DOHH2 (cell line): ENCODE results near the gene CCK.
"Not testable (repeated sequence)": the region's sequence is repeated elsewhere in the genome, so short reads cannot be mapped to it uniquely, and the experiment has no call there.

ENCODE experiments used
- H3F3A ChIP-seq: fragments of 200-600 bp; sonication (generic), shearing (Covaris generic); 2 replicates; pipeline ENCODE4 v1.6.0; 2016; ENCODE audit warnings: antibody characterized with exemption, mild to moderate bottlenecking; ENCODE audit not compliant: control insufficient read depth, insufficient read depth
- H3K27ac ChIP-seq: fragments of 200-600 bp; sonication (generic); 2 replicates; pipeline ENCODE4 v1.5.1; 2014; ENCODE audit warnings: low read depth, mild to moderate bottlenecking, low read length, moderate library complexity
- H3K27me3 ChIP-seq: fragments of 200-600 bp; sonication (generic); 2 replicates; pipeline ENCODE4 v1.6.1; 2014; ENCODE audit warnings: mild to moderate bottlenecking, low read length, mixed read lengths; ENCODE audit not compliant: control insufficient read depth
- H3K36me3 ChIP-seq: fragments of 200-600 bp; sonication (generic); 2 replicates; pipeline ENCODE4 v1.6.1; 2014; ENCODE audit warnings: mild to moderate bottlenecking, low read length, moderate library complexity, mixed read lengths; ENCODE audit not compliant: control insufficient read depth
- H3K4me1 ChIP-seq: fragments of 200-600 bp; sonication (generic); 2 replicates; pipeline ENCODE4 v1.6.1; 2014; ENCODE audit warnings: mild to moderate bottlenecking, low read length, mixed read lengths; ENCODE audit not compliant: control insufficient read depth
- H3K4me2 ChIP-seq: fragments of 200-600 bp; sonication (generic); 2 replicates; pipeline ENCODE4 v1.6.0; 2014; ENCODE audit warnings: mild to moderate bottlenecking, low read length, moderate library complexity
- H3K4me3 ChIP-seq: fragments of 200-600 bp; sonication (generic); 2 replicates; pipeline ENCODE4 v1.5.1; 2014; ENCODE audit warnings: mild to moderate bottlenecking, low read length, mixed read lengths
- H3K79me2 ChIP-seq: fragments of 200-600 bp; sonication (generic); 2 replicates; pipeline ENCODE4 v1.6.1; 2014; ENCODE audit warnings: mild to moderate bottlenecking, low read length, mixed read lengths; ENCODE audit not compliant: control insufficient read depth
- H3K9me2 ChIP-seq: fragments of 200-600 bp; sonication (generic); replicated peaks from 2 replicates; pipeline ENCODE4 v1.6.1; 2014; ENCODE audit warnings: mild to moderate bottlenecking, low read length, mixed read lengths; ENCODE audit not compliant: control insufficient read depth
- H3K9me3 ChIP-seq: fragments of 200-600 bp; sonication (generic); 2 replicates; pipeline ENCODE4 v1.6.1; 2014; ENCODE audit warnings: antibody characterized with exemption, low read length, mixed read lengths; ENCODE audit not compliant: control insufficient read depth, insufficient read depth
- H4K20me1 ChIP-seq: fragments of 200-600 bp; sonication (generic); 2 replicates; pipeline ENCODE4 v1.6.0; 2014; ENCODE audit warnings: low read depth, mild to moderate bottlenecking, antibody characterized with exemption, low read length, moderate library complexity; ENCODE audit not compliant: control insufficient read depth, insufficient read depth
- CTCF ChIP-seq: fragments of 200-600 bp; sonication (generic); IDR thresholded peaks from one replicate; pipeline ENCODE4 v1.5.1; 2014; ENCODE audit warnings: antibody characterized with exemption, mild to moderate bottlenecking, low read depth, low read length; ENCODE audit not compliant: poor library complexity, severe bottlenecking
- EZH2phosphoT487 ChIP-seq: fragments of 200-600 bp; sonication (generic); IDR thresholded peaks from 2 replicates; pipeline ENCODE4 v1.6.1; 2017; ENCODE audit warnings: borderline replicate concordance, mild to moderate bottlenecking, antibody characterized with exemption, low read length, moderate library complexity, mixed read lengths

The CCK gene

GRCh38 chr3:42288385-42288784, 22.4 kb upstream of the CCK start:
- no peak for TF ChIP-seq CTCF
- no peak for TF ChIP-seq EZH2phosphoT487
- H3K9me3 ChIP-seq, result no peaks in the 10 kb centered on the region
- no peaks in the 10 kb centered on the region for H3K79me2 ChIP-seq
- no peaks in the 10 kb centered on the region for H3K9me2 ChIP-seq
- H3K27me3 ChIP-seq, result no peaks in the 10 kb centered on the region
- H3K4me1 ChIP-seq, result no peaks in the 10 kb centered on the region
- H3K36me3 ChIP-seq, result no peaks in the 10 kb centered on the region
- H3F3A ChIP-seq, result no peaks in the 10 kb centered on the region
- H4K20me1 ChIP-seq, result no peaks in the 10 kb centered on the region
- H3K4me2 ChIP-seq, result no peak overlapping the region
- no peak overlapping the region for H3K27ac ChIP-seq
- no peak overlapping the region for H3K4me3 ChIP-seq

- H4K20me1 ChIP-seq, H3K4me1 ChIP-seq, H3K9me3 ChIP-seq, H3F3A ChIP-seq, H3K79me2 ChIP-seq, H3K36me3 ChIP-seq, H3K9me2 ChIP-seq, H3K27ac ChIP-seq, H3K4me3 ChIP-seq, H3K27me3 ChIP-seq, H3K4me2 ChIP-seq: not testable (repeated sequence)
These were observed 21.4 kb upstream of the CCK start for GRCh38 chr3:42287423-42287822.

GRCh38 chr3:42277676-42278075, 11.7 kb upstream of the CCK start:
- no peaks in the 10 kb centered on the region for H3K9me2 ChIP-seq
- H3F3A ChIP-seq, result no peaks in the 10 kb centered on the region
- peaks cover 18% of the 10 kb centered on the region for H3K9me3 ChIP-seq
- H3K4me2 ChIP-seq, result no peak overlapping the region
- H3K4me1 ChIP-seq, result no peaks in the 10 kb centered on the region
- H3K79me2 ChIP-seq, result no peaks in the 10 kb centered on the region
- no peak overlapping the region for H3K27ac ChIP-seq
- no peak overlapping the region for H3K4me3 ChIP-seq
- no peaks in the 10 kb centered on the region for H3K36me3 ChIP-seq
- H4K20me1 ChIP-seq, result no peaks in the 10 kb centered on the region
- TF ChIP-seq CTCF (no peak), EZH2phosphoT487 (no peak)
- H3K27me3 ChIP-seq, result no peaks in the 10 kb centered on the region

GRCh38 chr3:42276141-42277132, 10.5 kb upstream of the CCK start:
- no peaks in the 10 kb centered on the region for H3K79me2 ChIP-seq
- no peaks in the 10 kb centered on the region for H3F3A ChIP-seq
- H3K27ac ChIP-seq, result no peak overlapping the region

More at GRCh38 chr3:42276141-42277132, 10.5 kb upstream of the CCK start:
- Histone ChIP-seq H3K36me3 (no peaks in the 10 kb centered on the region), H3K9me3 (peaks cover 20% of the 10 kb centered on the region), H4K20me1 (no peaks in the 10 kb centered on the region), H3K4me1 (no peaks in the 10 kb centered on the region), H3K4me2 (no peak overlapping the region), H3K9me2 (no peaks in the 10 kb centered on the region), H3K27me3 (no peaks in the 10 kb centered on the region), H3K4me3 (no peak overlapping the region)
- TF ChIP-seq EZH2phosphoT487 (no peak), CTCF (no peak)
